ENCODE data around the gene ETS1. TPM values are rescaled to one million over a fixed set of nuclear protein-coding genes. Genes with fewer than 3 reads are reported as not detected.

ETS1 gene
- polyA plus RNA-seq, 1 donor (not counting 4 experiments of a cell fraction or from before 2014, with no cell fraction given): 41.0 TPM

DNA sequence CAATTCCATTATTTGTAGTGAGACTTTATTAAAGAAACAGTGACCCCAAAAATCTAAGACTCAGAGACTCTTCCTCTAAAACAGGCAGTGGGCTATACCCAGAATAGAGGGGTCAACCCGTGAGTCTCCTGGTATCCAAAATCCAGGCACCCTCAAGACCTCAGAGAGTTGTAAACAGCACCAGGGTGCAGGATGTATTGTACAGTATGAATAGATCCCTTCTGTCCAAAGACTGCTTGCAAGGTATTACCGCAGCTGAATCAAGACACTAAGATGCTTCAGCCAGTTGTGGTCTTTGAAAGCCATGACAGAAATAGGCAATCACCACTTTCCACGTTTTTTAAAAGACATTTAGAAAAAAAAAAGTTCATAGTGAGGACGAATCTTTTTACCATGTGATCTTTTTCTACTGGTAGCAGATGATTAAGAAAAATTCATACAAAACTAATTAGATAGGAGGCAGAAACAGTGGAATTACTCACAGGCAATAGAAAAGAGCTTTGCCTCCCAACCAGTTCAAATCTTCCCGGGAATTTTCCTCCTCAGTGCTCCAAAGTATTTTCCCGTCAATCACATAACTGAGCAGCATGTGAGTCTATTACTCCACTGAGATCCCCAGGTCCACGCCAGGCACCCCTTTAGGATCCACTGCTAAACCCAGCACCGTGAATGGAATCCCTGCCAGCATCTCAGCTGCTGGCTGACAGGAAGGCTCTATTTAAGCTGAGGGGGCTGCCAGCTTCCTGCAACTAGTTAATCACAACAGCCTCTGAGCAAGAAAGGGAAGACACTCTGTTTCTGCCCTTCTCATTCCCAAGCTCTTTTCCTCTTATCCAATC lies 113.1 kb downstream of the ETS1 start:
- peaks cover 20 to 64% of the 10 kb centered on the region in 2 experiments for H3K36me3 ChIP-seq (ENCODE audit: control insufficient read depth in 2 of 2, extremely low read depth in 1 of 2, insufficient read depth in 2 of 2, low read length in 2 of 2)
- dilution Hi-C loops (cut with MboI; ENCODE audit: extremely low pct_ligation_motif_present, low sequenced_read_pairs): no loop called here
- FAIRE-seq: no peak
- H4K20me1 ChIP-seq (ENCODE audit: control insufficient read depth, extremely low read depth, insufficient read depth, low read length): peaks cover 4% of the 10 kb centered on the region
- TF ChIP-seq, protein P1, sequence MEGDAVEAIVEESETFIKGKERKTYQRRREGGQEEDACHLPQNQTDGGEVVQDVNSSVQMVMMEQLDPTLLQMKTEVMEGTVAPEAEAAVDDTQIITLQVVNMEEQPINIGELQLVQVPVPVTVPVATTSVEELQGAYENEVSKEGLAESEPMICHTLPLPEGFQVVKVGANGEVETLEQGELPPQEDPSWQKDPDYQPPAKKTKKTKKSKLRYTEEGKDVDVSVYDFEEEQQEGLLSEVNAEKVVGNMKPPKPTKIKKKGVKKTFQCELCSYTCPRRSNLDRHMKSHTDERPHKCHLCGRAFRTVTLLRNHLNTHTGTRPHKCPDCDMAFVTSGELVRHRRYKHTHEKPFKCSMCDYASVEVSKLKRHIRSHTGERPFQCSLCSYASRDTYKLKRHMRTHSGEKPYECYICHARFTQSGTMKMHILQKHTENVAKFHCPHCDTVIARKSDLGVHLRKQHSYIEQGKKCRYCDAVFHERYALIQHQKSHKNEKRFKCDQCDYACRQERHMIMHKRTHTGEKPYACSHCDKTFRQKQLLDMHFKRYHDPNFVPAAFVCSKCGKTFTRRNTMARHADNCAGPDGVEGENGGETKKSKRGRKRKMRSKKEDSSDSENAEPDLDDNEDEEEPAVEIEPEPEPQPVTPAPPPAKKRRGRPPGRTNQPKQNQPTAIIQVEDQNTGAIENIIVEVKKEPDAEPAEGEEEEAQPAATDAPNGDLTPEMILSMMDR (optimal IDR thresholded peaks at IDR 0.05 in 1 of 3, IDR thresholded peaks at IDR 0.05 in 1 of 3, conservative IDR thresholded peaks at IDR 0.05 in 1 of 3; ENCODE audit: extremely low read depth in 1 of 3, insufficient read depth in 2 of 3, low read length in 3 of 3): no peak
- TF ChIP-seq EZH2 (IDR thresholded peaks at IDR 0.05; ENCODE audit: low read length): no peak
- peaks cover 66% of the 10 kb centered on the region for H3K79me2 ChIP-seq (ENCODE audit: control insufficient read depth, insufficient read depth, low read length)
- DNase-seq (ENCODE audit: low read depth, low spot score): no peak
- peaks cover 4% of the 10 kb centered on the region for H3K4me1 ChIP-seq (ENCODE audit: control insufficient read depth, extremely low read depth, insufficient read depth, low read length)
- H2AFZ ChIP-seq (ENCODE audit: control insufficient read depth, low read length): no peak overlapping the region
- no peaks in the 10 kb centered on the region for H3K9me1 ChIP-seq (ENCODE audit: control insufficient read depth, extremely low read depth, insufficient read depth, low read length)
- H3K4me2 ChIP-seq (ENCODE audit: control insufficient read depth, extremely low read depth, insufficient read depth, low read depth, low read length): no peak overlapping the region
- no peak overlapping the region for H3K4me3 ChIP-seq (ENCODE audit: control insufficient read depth in 2 of 3, extremely low read depth in 1 of 3, insufficient read depth in 2 of 3, low read depth in 1 of 3, low read length in 3 of 3)
- no peak overlapping the region for H3K27ac ChIP-seq (ENCODE audit: control insufficient read depth, insufficient read depth, low read length)
- H3K9ac ChIP-seq (ENCODE audit: control insufficient read depth, extremely low read depth, insufficient read depth, low read length): no peak overlapping the region
- no peaks in the 10 kb centered on the region for H3K9me3 ChIP-seq (ENCODE audit: control insufficient read depth, low read depth, low read length)
- H3K27me3 ChIP-seq (ENCODE audit: control insufficient read depth, extremely low read depth, insufficient read depth, low read length): no peaks in the 10 kb centered on the region

DNA sequence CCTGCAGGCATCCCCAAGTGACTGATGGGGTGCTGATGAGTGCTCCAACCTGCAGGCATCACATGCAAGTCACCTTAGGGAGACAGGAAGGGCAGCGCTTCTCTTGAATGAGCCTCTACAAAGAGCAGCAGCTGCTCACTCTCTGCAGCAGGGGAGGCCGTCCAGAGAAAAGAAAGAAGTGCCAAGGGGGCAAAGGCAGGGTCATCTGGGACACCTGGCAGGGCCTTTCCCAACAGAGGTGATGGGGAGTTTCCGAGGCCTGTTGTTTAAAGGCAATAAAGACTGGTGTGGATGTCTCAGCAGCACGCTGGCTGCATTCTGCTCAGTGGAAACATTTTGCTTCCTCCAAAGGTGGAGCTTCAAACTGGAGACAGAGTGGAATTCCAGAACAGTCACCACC lies 113.7 kb downstream of the ETS1 start:
- H3K27ac ChIP-seq (ENCODE audit: control insufficient read depth, insufficient read depth, low read length): no peak overlapping the region
- dilution Hi-C loops (cut with MboI; ENCODE audit: extremely low pct_ligation_motif_present, low sequenced_read_pairs): no loop called here
- H4K20me1 ChIP-seq (ENCODE audit: control insufficient read depth, extremely low read depth, insufficient read depth, low read length): peaks cover 4% of the 10 kb centered on the region
- H3K79me2 ChIP-seq (ENCODE audit: control insufficient read depth, insufficient read depth, low read length): peaks cover 69% of the 10 kb centered on the region
- H3K9ac ChIP-seq (ENCODE audit: control insufficient read depth, extremely low read depth, insufficient read depth, low read length): no peak overlapping the region
- TF ChIP-seq EZH2 (IDR thresholded peaks at IDR 0.05; ENCODE audit: low read length): no peak
- TF ChIP-seq, protein P1 (optimal IDR thresholded peaks at IDR 0.05 in 1 of 3, IDR thresholded peaks at IDR 0.05 in 1 of 3, conservative IDR thresholded peaks at IDR 0.05 in 1 of 3; ENCODE audit: extremely low read depth in 1 of 3, insufficient read depth in 2 of 3, low read length in 3 of 3): no peak
- peaks cover 8% of the 10 kb centered on the region for H3K4me1 ChIP-seq (ENCODE audit: control insufficient read depth, extremely low read depth, insufficient read depth, low read length)
- FAIRE-seq (no peak), DNase-seq (ENCODE audit: low read depth, low spot score) (no peak)
- peaks cover 18 to 62% of the 10 kb centered on the region in 2 experiments for H3K36me3 ChIP-seq (ENCODE audit: control insufficient read depth in 2 of 2, extremely low read depth in 1 of 2, insufficient read depth in 2 of 2, low read length in 2 of 2)
- no peaks in the 10 kb centered on the region for H3K27me3 ChIP-seq (ENCODE audit: control insufficient read depth, extremely low read depth, insufficient read depth, low read length)
- H2AFZ ChIP-seq (ENCODE audit: control insufficient read depth, low read length): no peak overlapping the region
- H3K4me3 ChIP-seq (ENCODE audit: control insufficient read depth in 2 of 3, extremely low read depth in 1 of 3, insufficient read depth in 2 of 3, low read depth in 1 of 3, low read length in 3 of 3): no peak overlapping the region
- H3K4me2 ChIP-seq (ENCODE audit: control insufficient read depth, extremely low read depth, insufficient read depth, low read depth, low read length): no peak overlapping the region
- H3K9me1 ChIP-seq (ENCODE audit: control insufficient read depth, extremely low read depth, insufficient read depth, low read length): no peaks in the 10 kb centered on the region
- no peaks in the 10 kb centered on the region for H3K9me3 ChIP-seq (ENCODE audit: control insufficient read depth, low read depth, low read length)

Data from keratinocyte (primary cell).